ENCODE measurements around the gene BEST4.

DNA sequence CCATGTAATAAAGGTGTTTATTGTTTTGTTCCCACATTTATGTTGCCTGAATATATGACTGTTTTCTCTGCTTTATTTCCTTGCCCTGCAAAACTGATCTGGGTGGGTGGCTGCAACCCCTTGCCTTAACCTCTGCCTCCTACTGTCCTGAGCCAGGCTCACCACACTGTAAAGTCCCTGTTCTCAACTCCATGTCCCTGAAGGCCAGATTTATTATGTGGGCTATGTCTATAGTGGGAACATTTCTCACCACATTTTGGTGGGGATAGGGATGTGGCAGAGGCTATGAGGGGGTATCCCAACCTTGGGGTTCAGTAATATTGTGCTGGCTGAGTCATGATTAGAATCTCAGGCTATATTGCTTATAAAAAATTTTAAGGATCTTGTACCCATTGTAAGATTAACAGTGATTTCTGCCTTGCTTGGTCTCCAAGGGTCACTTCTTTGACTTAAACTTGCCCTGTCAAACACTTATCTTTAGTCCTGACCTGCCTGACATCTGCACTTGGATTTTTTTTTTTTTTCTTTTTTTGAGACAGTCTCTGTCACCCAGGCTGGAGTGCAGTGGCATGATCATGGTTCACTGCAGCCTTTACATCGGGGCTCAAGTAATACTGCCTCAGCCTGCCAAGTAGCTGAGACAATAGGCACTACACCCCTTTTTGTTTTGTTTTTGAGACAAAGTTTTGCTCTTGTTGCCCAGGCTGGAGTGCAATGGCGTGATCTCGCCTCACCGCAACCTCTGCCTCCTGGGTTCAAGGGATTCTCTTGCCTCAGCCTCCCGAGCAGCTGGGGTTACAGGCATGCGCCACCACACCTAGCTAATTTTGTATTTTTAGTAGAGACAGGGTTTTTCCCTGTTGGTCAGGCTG is 9.0 kb downstream of the BEST4 start:
- TF ChIP-seq GATA2 (IDR thresholded peaks at IDR 0.05; ENCODE audit: low read depth, low read length) (no peak), GATA3 (IDR thresholded peaks at IDR 0.05; ENCODE audit: low read depth, low read length) (no peak)
